ENCODE results near the gene THSD7B. TPM values are rescaled to one million over a fixed set of nuclear protein-coding genes. Genes with fewer than 3 reads are reported as not detected.
A peak's percentile ranks its signal among the peaks of the same experiment; 100 is the strongest.

Gene THSD7B
- polyA plus RNA-seq, 4 donors, result 0.07 to 0.90 TPM; not detected in 2

DNA sequence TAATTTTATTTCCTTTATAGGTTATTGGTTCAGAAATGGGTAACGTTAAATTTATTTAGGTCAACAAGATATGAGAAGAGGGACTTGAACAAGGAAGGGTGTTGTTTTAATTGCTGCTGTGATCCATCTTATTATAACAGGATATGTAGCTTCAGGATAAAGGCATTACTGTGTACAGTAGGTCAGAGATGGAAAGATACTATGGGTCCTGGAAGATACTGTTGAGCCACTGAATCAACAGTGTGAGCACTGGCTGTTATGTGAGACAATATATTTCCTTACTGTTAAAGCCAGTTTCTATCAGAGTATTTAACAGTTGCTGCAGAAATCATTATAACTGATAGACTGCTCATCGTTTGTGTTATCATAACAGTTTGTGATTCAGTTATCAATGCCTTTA lies 414.7 kb downstream of the THSD7B start:
- Histone ChIP-seq H3K27me3 (ENCODE audit: control insufficient read depth in 3 of 3, insufficient read depth in 3 of 3, low read length in 3 of 3) (peaks cover 0 to 2% (median 0%) of the 10 kb centered on the region in 3 donors), H3K27ac (ENCODE audit: low read depth in 1 of 3, low read length in 2 of 3) (no peak overlapping the region), H3K9me3 (ENCODE audit: control insufficient read depth in 2 of 2, insufficient read depth in 1 of 2, low read depth in 1 of 2, low read length in 1 of 2) (no peaks in the 10 kb centered on the region), H3K4me1 (ENCODE audit: control insufficient read depth in 3 of 3, insufficient read depth in 2 of 3, low read depth in 1 of 3, low read length in 2 of 3) (no peaks in the 10 kb centered on the region), H3K4me3 (ENCODE audit: low read depth in 1 of 3, low read length in 3 of 3) (no peak overlapping the region), H3K36me3 (ENCODE audit: control insufficient read depth in 3 of 3, insufficient read depth in 2 of 3, low read depth in 1 of 3, low read length in 3 of 3) (no peaks in the 10 kb centered on the region)
- 66 to 88% (median 68%) methylated on average over 2 of the region's 2 CpGs for WGBS, 3 donors
- FAIRE-seq (no peak), DNase-seq (no peak)

DNA sequence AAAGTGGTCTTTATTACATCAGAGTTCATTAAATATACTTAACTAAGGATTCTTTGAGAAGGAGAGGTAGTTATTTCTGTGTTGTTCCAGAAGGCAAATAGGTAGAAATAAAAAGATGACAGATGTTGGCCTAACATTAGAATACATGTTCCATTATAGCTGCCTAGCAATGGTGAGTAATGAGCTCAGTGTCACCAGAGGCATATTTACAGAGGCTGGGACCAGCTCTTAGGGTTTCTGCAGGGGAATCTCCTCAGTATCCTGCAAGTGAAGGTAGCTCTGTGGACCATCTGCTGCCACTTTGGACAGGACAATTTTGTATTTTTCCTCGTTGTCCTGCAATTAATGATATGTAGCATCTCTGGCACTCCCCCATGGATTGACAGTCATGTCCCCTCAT lies 416.0 kb downstream of the THSD7B start:
- DNase-seq (no peak), FAIRE-seq (no peak)
- Histone ChIP-seq H3K4me3 (ENCODE audit: low read depth in 1 of 3, low read length in 3 of 3) (no peak overlapping the region), H3K36me3 (ENCODE audit: control insufficient read depth in 3 of 3, insufficient read depth in 2 of 3, low read depth in 1 of 3, low read length in 3 of 3) (no peaks in the 10 kb centered on the region), H3K9me3 (ENCODE audit: control insufficient read depth in 2 of 2, insufficient read depth in 1 of 2, low read depth in 1 of 2, low read length in 1 of 2) (no peaks in the 10 kb centered on the region), H3K27me3 (ENCODE audit: control insufficient read depth in 3 of 3, insufficient read depth in 3 of 3, low read length in 3 of 3) (peaks cover 0 to 2% (median 0%) of the 10 kb centered on the region in 3 donors), H3K4me1 (ENCODE audit: control insufficient read depth in 3 of 3, insufficient read depth in 2 of 3, low read depth in 1 of 3, low read length in 2 of 3) (no peaks in the 10 kb centered on the region), H3K27ac (ENCODE audit: low read depth in 1 of 3, low read length in 2 of 3) (no peak overlapping the region)
- WGBS, 3 donors, result 33 to 78% (median 36%) methylated on average over 1 of the region's 1 CpG

DNA sequence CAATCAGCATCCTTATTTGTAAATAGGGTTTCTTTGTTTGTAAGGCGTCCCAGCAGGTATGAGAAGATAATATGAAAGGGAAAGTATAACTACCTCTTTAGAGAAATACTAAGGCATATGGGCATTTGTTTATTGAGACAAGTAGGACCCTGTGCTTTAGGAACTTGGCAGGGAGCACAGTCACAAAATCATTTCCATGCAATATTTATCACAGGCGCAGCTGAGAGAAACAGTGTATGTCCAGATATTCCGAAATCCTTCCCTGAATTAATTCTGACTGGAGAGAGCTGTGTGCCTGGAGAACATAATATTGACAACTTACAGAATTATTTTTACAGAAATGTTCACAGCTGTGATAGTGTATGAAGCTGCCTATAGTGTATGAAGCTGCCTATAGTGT lies 416.7 kb downstream of the THSD7B start:
- Histone ChIP-seq H3K4me3 (ENCODE audit: low read depth in 1 of 3, low read length in 3 of 3) (no peak overlapping the region), H3K36me3 (ENCODE audit: control insufficient read depth in 3 of 3, insufficient read depth in 2 of 3, low read depth in 1 of 3, low read length in 3 of 3) (no peaks in the 10 kb centered on the region), H3K4me1 (ENCODE audit: control insufficient read depth in 3 of 3, insufficient read depth in 2 of 3, low read depth in 1 of 3, low read length in 2 of 3) (no peaks in the 10 kb centered on the region), H3K27me3 (ENCODE audit: control insufficient read depth in 3 of 3, insufficient read depth in 3 of 3, low read length in 3 of 3) (peaks cover 0 to 2% (median 0%) of the 10 kb centered on the region in 3 donors), H3K9me3 (ENCODE audit: control insufficient read depth in 2 of 2, insufficient read depth in 1 of 2, low read depth in 1 of 2, low read length in 1 of 2) (no peaks in the 10 kb centered on the region), H3K27ac (ENCODE audit: low read depth in 1 of 3, low read length in 2 of 3) (no peak overlapping the region)
- WGBS, 3 donors, result 68 to 81% (median 75%) methylated on average over 3 of the region's 3 CpGs
- DNase-seq, result no peak
- no peak for FAIRE-seq

DNA sequence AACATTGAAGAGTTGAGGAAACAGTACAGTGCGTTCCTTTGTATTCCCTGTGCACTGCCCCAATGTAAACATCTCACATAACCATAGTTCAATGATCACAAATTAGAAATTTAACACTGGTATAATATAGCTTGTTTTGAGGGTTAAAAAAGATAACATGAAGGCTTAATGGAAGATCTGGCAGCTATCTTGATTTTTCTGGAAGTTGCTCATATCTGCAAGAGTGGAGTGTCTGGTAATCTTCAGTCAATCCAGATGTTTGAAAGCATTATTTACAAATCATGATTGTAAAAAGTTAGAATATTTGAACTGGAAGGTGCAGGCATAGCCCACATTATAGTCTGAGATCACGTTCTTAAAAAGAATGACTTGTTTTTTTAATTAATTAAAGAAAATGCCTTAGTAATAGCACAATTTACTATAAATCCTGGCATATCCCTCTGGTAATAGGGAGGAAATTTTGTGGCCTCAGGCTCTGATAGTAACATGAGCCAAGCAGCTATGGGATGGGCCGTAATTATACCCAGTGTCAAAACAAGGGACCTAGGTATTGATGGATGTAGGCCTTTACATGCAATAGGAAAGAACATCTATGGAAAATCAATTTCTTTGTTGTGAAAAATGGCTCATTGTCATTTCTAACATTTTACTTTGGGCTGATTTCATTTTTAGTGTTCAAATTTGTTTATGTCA lies 418.0 kb downstream of the THSD7B start:
- H3K4me1 ChIP-seq (ENCODE audit: control insufficient read depth in 3 of 3, insufficient read depth in 2 of 3, low read depth in 1 of 3, low read length in 2 of 3), result no peaks in the 10 kb centered on the region
- peaks cover 0 to 2% (median 0%) of the 10 kb centered on the region in 3 donors for H3K27me3 ChIP-seq (ENCODE audit: control insufficient read depth in 3 of 3, insufficient read depth in 3 of 3, low read length in 3 of 3)
- DNase-seq (no peak), FAIRE-seq (no peak)
- H3K4me3 ChIP-seq (ENCODE audit: low read depth in 1 of 3, low read length in 3 of 3), result no peak overlapping the region
- 71 to 80% (median 78%) methylated on average over 3 of the region's 3 CpGs for WGBS, 3 donors
- no peaks in the 10 kb centered on the region for H3K36me3 ChIP-seq (ENCODE audit: control insufficient read depth in 3 of 3, insufficient read depth in 2 of 3, low read depth in 1 of 3, low read length in 3 of 3)
- H3K9me3 ChIP-seq (ENCODE audit: control insufficient read depth in 2 of 2, insufficient read depth in 1 of 2, low read depth in 1 of 2, low read length in 1 of 2), result no peaks in the 10 kb centered on the region
- no peak overlapping the region for H3K27ac ChIP-seq (ENCODE audit: low read depth in 1 of 3, low read length in 2 of 3)

DNA sequence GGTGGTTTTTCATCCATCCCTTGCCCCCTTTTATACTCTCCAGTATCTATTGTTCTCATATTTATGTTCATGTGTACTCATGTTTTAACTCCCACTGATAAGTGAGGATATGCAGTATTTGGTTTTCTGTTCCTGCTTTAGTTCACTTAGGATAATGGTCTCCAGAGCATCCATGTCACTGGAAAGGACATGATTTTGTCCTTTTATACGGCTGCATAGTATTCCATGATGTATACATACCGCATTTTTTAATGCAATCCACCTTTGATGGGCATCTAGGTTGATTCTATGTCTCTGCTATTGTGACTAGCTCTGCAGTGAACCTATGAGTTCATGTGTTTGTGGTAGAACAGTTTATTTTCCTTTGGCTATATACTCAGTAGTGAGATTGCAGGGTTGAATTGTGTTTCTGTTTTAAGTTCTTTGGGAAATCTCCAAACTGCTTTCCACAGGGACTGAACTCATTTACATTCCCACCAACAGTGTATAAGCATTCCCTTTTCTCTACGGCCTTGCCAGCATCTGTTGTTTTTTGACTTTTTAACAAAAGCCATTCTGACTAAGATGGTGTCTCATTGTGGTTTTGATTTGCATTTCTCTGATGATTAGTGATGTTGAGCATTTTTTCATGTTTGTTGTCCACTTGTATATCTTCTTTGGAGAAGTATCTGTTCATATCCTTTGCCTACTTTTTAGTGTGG lies 420.2 kb downstream of the THSD7B start:
- DNase-seq, result no peak
- FAIRE-seq, result no peak
- H3K4me1 ChIP-seq (ENCODE audit: control insufficient read depth in 3 of 3, insufficient read depth in 2 of 3, low read depth in 1 of 3, low read length in 2 of 3), result peaks cover 0 to 4% (median 0%) of the 10 kb centered on the region in 3 donors

GRCh38 chr2:137187216-137187615 lies 421.9 kb downstream of the THSD7B start:
- Histone ChIP-seq H3K36me3 (ENCODE audit: control insufficient read depth in 3 of 3, insufficient read depth in 2 of 3, low read depth in 1 of 3, low read length in 3 of 3) (no peaks in the 10 kb centered on the region), H3K4me1 (ENCODE audit: control insufficient read depth in 3 of 3, insufficient read depth in 2 of 3, low read depth in 1 of 3, low read length in 2 of 3) (peaks cover 0 to 15% (median 0%) of the 10 kb centered on the region in 3 donors), H3K4me3 (ENCODE audit: low read depth in 1 of 3, low read length in 3 of 3) (no peak overlapping the region), H3K27ac (ENCODE audit: low read depth in 1 of 3, low read length in 2 of 3) (no peak overlapping the region), H3K9me3 (ENCODE audit: control insufficient read depth in 2 of 2, insufficient read depth in 1 of 2, low read depth in 1 of 2, low read length in 1 of 2) (no peaks in the 10 kb centered on the region), H3K27me3 (ENCODE audit: control insufficient read depth in 3 of 3, insufficient read depth in 3 of 3, low read length in 3 of 3) (no peaks in the 10 kb centered on the region)
- DNase-seq, result no peak
- 74 to 84% (median 79%) methylated on average over 2 of the region's 2 CpGs for WGBS, 3 donors
- FAIRE-seq, result no peak

More for the DNA sequence above, 420.2 kb downstream of the THSD7B start:
- Histone ChIP-seq H3K36me3 (ENCODE audit: control insufficient read depth in 3 of 3, insufficient read depth in 2 of 3, low read depth in 1 of 3, low read length in 3 of 3) (no peaks in the 10 kb centered on the region), H3K27me3 (ENCODE audit: control insufficient read depth in 3 of 3, insufficient read depth in 3 of 3, low read length in 3 of 3) (peaks cover 0 to 2% (median 0%) of the 10 kb centered on the region in 3 donors), H3K4me3 (ENCODE audit: low read depth in 1 of 3, low read length in 3 of 3) (no peak overlapping the region), H3K9me3 (ENCODE audit: control insufficient read depth in 2 of 2, insufficient read depth in 1 of 2, low read depth in 1 of 2, low read length in 1 of 2) (no peaks in the 10 kb centered on the region), H3K27ac (ENCODE audit: low read depth in 1 of 3, low read length in 2 of 3) (no peak overlapping the region)
- 82 to 87% (median 85%) methylated on average over 3 of the region's 3 CpGs for WGBS, 3 donors

GRCh38 chr2:137190411-137191195 lies 425.3 kb downstream of the THSD7B start:
- no peaks in the 10 kb centered on the region for H3K9me3 ChIP-seq (ENCODE audit: control insufficient read depth in 2 of 2, insufficient read depth in 1 of 2, low read depth in 1 of 2, low read length in 1 of 2)
- peak overlapping the region in 1 of 3 donors; percentile 52 for H3K27ac ChIP-seq (ENCODE audit: low read depth in 1 of 3, low read length in 2 of 3)
- H3K4me1 ChIP-seq (ENCODE audit: control insufficient read depth in 3 of 3, insufficient read depth in 2 of 3, low read depth in 1 of 3, low read length in 2 of 3), result peaks cover 0 to 23% (median 0%) of the 10 kb centered on the region in 3 donors
- FAIRE-seq (no peak), DNase-seq (peak in 1 of 2 donors; percentile 70)
- no peak overlapping the region for H3K4me3 ChIP-seq (ENCODE audit: low read depth in 1 of 3, low read length in 3 of 3)
- 48 to 63% (median 56%) methylated on average over 13 of the region's 13 CpGs for WGBS, 3 donors
- H3K36me3 ChIP-seq (ENCODE audit: control insufficient read depth in 3 of 3, insufficient read depth in 2 of 3, low read depth in 1 of 3, low read length in 3 of 3), result no peaks in the 10 kb centered on the region
- no peaks in the 10 kb centered on the region for H3K27me3 ChIP-seq (ENCODE audit: control insufficient read depth in 3 of 3, insufficient read depth in 3 of 3, low read length in 3 of 3)
